K562 (cell line): ENCODE measurements around the gene BCL2L13. TPM values are rescaled to one million over a fixed set of nuclear protein-coding genes. Genes with fewer than 3 reads are reported as not detected.

Experiments
- CBFA2T2 ChIP-seq: fragments of 450-650 bp; conservative IDR thresholded peaks from 2 replicates; pipeline ENCODE4 v1.6.1; 2017; ENCODE audit warnings: mild to moderate bottlenecking
- EHMT2 ChIP-seq: fragments of 450-650 bp; IDR thresholded peaks from 2 replicates; pipeline ENCODE4 v1.6.1; 2018; ENCODE audit warnings: antibody characterized with exemption
- ELF4 ChIP-seq: fragments of 450-650 bp; formaldehyde crosslinking; IDR thresholded peaks from 2 replicates; pipeline ENCODE4 v1.4.0; 2022; ENCODE audit warnings: missing genetic modification characterization
- EP300 ChIP-seq: IDR thresholded peaks from 2 replicates; pipeline ENCODE4 v1.6.1; 2012; ENCODE audit warnings: low read length, improper control_type of control experiment
- ETS2 ChIP-seq: IDR thresholded peaks from 2 replicates; pipeline ENCODE4 v1.6.1; 2016; ENCODE audit warnings: borderline replicate concordance, missing genetic modification characterization, mild to moderate bottlenecking, moderate library complexity, missing compliant biosample characterization; ENCODE audit not compliant: poor library complexity, severe bottlenecking
- MED1 ChIP-seq: sonication (generic); formaldehyde crosslinking; IDR thresholded peaks from 2 replicates; pipeline ENCODE4 v1.8.1; 2023; ENCODE audit warnings: missing genetic modification reagents, borderline replicate concordance
- MIER1 ChIP-seq: fragments of 450-650 bp; IDR thresholded peaks from 2 replicates; pipeline ENCODE4 v1.6.1; 2016; ENCODE audit warnings: antibody characterized with exemption, mild to moderate bottlenecking, low read depth
- NEUROD1 ChIP-seq: fragments of 150-350 bp; IDR thresholded peaks from 2 replicates; pipeline ENCODE4 v1.6.1; 2014; ENCODE audit warnings: borderline replicate concordance, low read length, low read depth; ENCODE audit not compliant: partially characterized antibody
- NR2C2 ChIP-seq, 2 experiments: fragments of 200-800 bp in 1 of 2; sonication (Bioruptor generic) in 1 of 2; sonication (generic) in 1 of 2; formaldehyde crosslinking in 1 of 2; IDR thresholded peaks; 2 replicates each; pipeline versions ENCODE4 v1.6.1 to v1.8.0; 2016 to 2022; ENCODE audit warnings: mild to moderate bottlenecking in 1 of 2, missing compliant biosample characterization in 1 of 2, missing genetic modification characterization in 1 of 2, missing genetic modification reagents in 1 of 2
- RFX1 ChIP-seq: fragments of 450-650 bp; IDR thresholded peaks from 2 replicates; pipeline ENCODE4 v1.6.1; 2016; ENCODE audit warnings: mild to moderate bottlenecking, moderate library complexity
- ZNF41 ChIP-seq: fragments of 250-450 bp; sonication (Bioruptor Pico); conservative IDR thresholded peaks from 2 replicates; pipeline ENCODE4 v1.4.0; 2020; ENCODE audit warnings: mild to moderate bottlenecking
- ZNF830 ChIP-seq: fragments of 250-450 bp; sonication (Bioruptor Pico); IDR thresholded peaks from 2 replicates; pipeline ENCODE4 v1.5.0; 2021; ENCODE audit warnings: mild to moderate bottlenecking
- polyA plus RNA-seq, 8 experiments: library from polyadenylated mRNA; depleted of rRNA in 4 of 8; stranded (reverse) in 5 of 8; unstranded in 3 of 8; fragments of >200 nt; fragmentation: Nextera tagmentation in 2 of 8; fragmentation: Illumina TruSeq in 1 of 8; extraction: Ambion mirVana in 2 of 8; extraction: Trizol in 1 of 8; gene quantifications; 2 replicates each; pipeline versions ENCODE4 v1.2.1 to v1.2.3, GENCODE V29; 2011 to 2014; ENCODE audit warnings: inconsistent platforms in 1 of 8, missing spikeins in 1 of 8
- total RNA-seq, 7 experiments: library from RNA; depleted of rRNA in 6 of 7; stranded (reverse); fragments of >200 nt in 6 of 7; fragmentation: Illumina TruSeq in 2 of 7; extraction: Trizol in 2 of 7; gene quantifications; 2 replicates each; pipeline versions ENCODE4 v1.2.1 to v1.2.3, GENCODE V29; 2011 to 2021; ENCODE audit warnings: low replicate concordance in 1 of 7
- TF ChIP-seq, protein P1 (sequence below): fragments of 450-650 bp; IDR thresholded peaks from one replicate; pipeline ENCODE4 v1.6.1; 2018; ENCODE audit warnings: mild to moderate bottlenecking, moderate library complexity; ENCODE audit not compliant: partially characterized antibody
- TF ChIP-seq, protein P2 (sequence below): fragments of 450-650 bp; formaldehyde crosslinking; IDR thresholded peaks from 2 replicates; pipeline ENCODE4 v1.4.0; 2020; ENCODE audit warnings: mild to moderate bottlenecking, moderate library complexity
- TF ChIP-seq, protein P3 (sequence below): IDR thresholded peaks from 2 replicates; pipeline ENCODE4 v1.6.1; 2012; ENCODE audit warnings: low read depth, low read length, improper control_type of control experiment, borderline replicate concordance
- TF ChIP-seq, protein P4 (sequence below): sonication (generic); formaldehyde crosslinking; IDR thresholded peaks from 2 replicates; pipeline ENCODE4 v1.8.0; 2023; ENCODE audit warnings: mild to moderate bottlenecking, missing genetic modification reagents
- TF ChIP-seq, protein P5 (sequence below): sonication (generic); formaldehyde crosslinking; IDR thresholded peaks from 2 replicates; pipeline ENCODE4 v1.8.0; 2022; ENCODE audit warnings: mild to moderate bottlenecking, missing genetic modification reagents

The BCL2L13 gene
- total and polyA plus RNA-seq, 9 of the 15 experiments (the other 6 are each of a cell fraction or from before 2014, with no cell fraction given): 41.5 to 63.4 (median 56.5) TPM

DNA sequence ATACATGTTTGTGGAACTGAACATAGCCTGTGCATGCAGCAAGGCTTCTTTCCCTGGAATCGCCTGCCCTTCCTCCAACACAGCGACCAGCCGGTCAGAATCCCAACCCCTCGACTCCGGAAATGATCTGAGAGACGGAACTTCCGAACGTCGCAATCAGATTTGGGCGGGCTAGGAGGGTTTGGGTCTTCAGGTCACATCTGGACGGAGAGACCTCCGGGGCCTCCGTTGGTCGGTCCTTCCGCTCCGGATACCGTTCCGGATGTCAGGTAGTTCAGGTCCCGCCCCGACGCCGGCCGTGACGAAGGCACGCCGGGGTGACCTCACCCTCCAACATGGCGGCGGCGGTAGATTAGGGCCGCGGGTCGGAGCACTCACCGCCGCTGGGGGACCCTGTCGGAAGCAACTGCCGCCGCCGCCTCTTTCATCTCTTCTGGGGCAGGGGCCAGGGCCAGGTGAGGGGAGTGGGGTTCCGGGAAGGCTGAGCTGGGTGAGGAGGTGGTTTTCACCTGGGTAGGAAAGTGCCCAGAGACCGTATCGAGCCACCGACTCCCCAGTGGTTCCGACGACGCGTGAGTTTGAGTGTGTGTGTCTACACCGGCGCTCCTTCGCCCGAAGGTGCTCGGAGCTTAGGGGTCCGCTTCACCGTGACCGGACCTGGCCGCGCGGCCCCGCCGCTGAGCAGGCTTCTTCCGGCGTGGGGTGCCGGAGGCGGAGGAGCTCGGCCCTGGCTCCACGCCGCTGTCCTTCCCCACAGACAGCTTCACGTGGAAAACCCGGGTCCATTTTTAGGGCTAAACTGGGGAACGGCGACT lies at the start of gene BCL2L13 (continued):
- TF ChIP-seq, protein P1, sequence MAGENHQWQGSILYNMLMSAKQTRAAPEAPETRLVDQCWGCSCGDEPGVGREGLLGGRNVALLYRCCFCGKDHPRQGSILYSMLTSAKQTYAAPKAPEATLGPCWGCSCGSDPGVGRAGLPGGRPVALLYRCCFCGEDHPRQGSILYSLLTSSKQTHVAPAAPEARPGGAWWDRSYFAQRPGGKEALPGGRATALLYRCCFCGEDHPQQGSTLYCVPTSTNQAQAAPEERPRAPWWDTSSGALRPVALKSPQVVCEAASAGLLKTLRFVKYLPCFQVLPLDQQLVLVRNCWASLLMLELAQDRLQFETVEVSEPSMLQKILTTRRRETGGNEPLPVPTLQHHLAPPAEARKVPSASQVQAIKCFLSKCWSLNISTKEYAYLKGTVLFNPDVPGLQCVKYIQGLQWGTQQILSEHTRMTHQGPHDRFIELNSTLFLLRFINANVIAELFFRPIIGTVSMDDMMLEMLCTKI: no peak
- TF ChIP-seq NEUROD1 (peak; percentile 71), ZNF830 (CRISPR knock-in tag) (no peak), CBFA2T2 (no peak), ZNF41 (CRISPR knock-in tag) (no peak), MIER1 (no peak), EHMT2 (no peak), MED1 (peak; percentile 48; the same call in 1 of the 2 replicates), NR2C2 (CRISPR knock-in tag; IDR thresholded peaks at IDR 0.05) (peak; percentile 66; the same call in 1 of the 2 replicates), NR2C2 (tag; IDR thresholded peaks at IDR 0.05) (peak; percentile 96), ELF4 (0 out of 2 replicates have a peak, but pooled peaks have one; percentile 54), EP300 (peak; percentile 78), ETS2 (tag) (no peak), RFX1 (no peak)
- TF ChIP-seq, protein P2, sequence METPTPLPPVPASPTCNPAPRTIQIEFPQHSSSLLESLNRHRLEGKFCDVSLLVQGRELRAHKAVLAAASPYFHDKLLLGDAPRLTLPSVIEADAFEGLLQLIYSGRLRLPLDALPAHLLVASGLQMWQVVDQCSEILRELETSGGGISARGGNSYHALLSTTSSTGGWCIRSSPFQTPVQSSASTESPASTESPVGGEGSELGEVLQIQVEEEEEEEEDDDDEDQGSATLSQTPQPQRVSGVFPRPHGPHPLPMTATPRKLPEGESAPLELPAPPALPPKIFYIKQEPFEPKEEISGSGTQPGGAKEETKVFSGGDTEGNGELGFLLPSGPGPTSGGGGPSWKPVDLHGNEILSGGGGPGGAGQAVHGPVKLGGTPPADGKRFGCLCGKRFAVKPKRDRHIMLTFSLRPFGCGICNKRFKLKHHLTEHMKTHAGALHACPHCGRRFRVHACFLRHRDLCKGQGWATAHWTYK (CRISPR knock-in tag): peak; percentile 52; the same call in 1 of the 2 replicates
- TF ChIP-seq, protein P3, sequence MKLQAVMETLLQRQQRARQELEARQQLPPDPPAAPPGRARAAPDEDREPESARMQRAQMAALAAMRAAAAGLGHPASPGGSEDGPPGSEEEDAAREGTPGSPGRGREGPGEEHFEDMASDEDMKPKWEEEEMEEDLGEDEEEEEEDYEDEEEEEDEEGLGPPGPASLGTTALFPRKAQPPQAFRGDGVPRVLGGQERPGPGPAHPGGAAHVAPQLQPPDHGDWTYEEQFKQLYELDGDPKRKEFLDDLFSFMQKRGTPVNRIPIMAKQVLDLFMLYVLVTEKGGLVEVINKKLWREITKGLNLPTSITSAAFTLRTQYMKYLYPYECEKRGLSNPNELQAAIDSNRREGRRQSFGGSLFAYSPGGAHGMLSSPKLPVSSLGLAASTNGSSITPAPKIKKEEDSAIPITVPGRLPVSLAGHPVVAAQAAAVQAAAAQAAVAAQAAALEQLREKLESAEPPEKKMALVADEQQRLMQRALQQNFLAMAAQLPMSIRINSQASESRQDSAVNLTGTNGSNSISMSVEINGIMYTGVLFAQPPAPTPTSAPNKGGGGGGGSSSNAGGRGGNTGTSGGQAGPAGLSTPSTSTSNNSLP: no peak; the same call in 1 of the 2 replicates
- TF ChIP-seq, protein P4, sequence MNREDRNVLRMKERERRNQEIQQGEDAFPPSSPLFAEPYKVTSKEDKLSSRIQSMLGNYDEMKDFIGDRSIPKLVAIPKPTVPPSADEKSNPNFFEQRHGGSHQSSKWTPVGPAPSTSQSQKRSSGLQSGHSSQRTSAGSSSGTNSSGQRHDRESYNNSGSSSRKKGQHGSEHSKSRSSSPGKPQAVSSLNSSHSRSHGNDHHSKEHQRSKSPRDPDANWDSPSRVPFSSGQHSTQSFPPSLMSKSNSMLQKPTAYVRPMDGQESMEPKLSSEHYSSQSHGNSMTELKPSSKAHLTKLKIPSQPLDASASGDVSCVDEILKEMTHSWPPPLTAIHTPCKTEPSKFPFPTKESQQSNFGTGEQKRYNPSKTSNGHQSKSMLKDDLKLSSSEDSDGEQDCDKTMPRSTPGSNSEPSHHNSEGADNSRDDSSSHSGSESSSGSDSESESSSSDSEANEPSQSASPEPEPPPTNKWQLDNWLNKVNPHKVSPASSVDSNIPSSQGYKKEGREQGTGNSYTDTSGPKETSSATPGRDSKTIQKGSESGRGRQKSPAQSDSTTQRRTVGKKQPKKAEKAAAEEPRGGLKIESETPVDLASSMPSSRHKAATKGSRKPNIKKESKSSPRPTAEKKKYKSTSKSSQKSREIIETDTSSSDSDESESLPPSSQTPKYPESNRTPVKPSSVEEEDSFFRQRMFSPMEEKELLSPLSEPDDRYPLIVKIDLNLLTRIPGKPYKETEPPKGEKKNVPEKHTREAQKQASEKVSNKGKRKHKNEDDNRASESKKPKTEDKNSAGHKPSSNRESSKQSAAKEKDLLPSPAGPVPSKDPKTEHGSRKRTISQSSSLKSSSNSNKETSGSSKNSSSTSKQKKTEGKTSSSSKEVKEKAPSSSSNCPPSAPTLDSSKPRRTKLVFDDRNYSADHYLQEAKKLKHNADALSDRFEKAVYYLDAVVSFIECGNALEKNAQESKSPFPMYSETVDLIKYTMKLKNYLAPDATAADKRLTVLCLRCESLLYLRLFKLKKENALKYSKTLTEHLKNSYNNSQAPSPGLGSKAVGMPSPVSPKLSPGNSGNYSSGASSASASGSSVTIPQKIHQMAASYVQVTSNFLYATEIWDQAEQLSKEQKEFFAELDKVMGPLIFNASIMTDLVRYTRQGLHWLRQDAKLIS (CRISPR knock-in tag): peak; percentile 90
- TF ChIP-seq, protein P5, sequence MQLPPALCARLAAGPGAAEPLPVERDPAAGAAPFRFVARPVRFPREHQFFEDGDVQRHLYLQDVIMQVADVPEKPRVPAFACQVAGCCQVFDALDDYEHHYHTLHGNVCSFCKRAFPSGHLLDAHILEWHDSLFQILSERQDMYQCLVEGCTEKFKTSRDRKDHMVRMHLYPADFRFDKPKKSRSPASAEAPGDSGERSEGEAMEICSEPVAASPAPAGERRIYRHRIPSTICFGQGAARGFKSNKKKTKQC (CRISPR knock-in tag): peak; percentile 91
